SU-DHL-6 (cell line): ENCODE data around the gene NELL1.

Experiments used
- H2AFZ ChIP-seq: fragments of 200-600 bp; sonication (generic); 2 replicates; pipeline ENCODE4 v1.6.1; 2014; ENCODE audit warnings: low read depth, mild to moderate bottlenecking, moderate library complexity, mixed read lengths, antibody characterized with exemption, low read length; ENCODE audit not compliant: severe bottlenecking
- H3F3A ChIP-seq: fragments of 200-600 bp; shearing (Covaris generic); 2 replicates; pipeline ENCODE4 v1.6.0; 2016; ENCODE audit warnings: antibody characterized with exemption, mild to moderate bottlenecking; ENCODE audit not compliant: insufficient read depth
- H3K27ac ChIP-seq: fragments of 200-600 bp; sonication (generic); 2 replicates; pipeline ENCODE4 v1.5.1; 2016; ENCODE audit warnings: low read depth, mild to moderate bottlenecking, low read length, moderate library complexity, mixed read lengths
- H3K27me3 ChIP-seq: fragments of 200-600 bp; sonication (generic), shearing (Covaris generic); 2 replicates; pipeline ENCODE4 v1.6.0; 2014; ENCODE audit warnings: mild to moderate bottlenecking, low read length
- H3K36me3 ChIP-seq: fragments of 200-600 bp; sonication (generic); 2 replicates; pipeline ENCODE4 v1.6.1; 2014; ENCODE audit warnings: mild to moderate bottlenecking, low read length, mixed read lengths
- H3K4me2 ChIP-seq: fragments of 300-600, 200-600 bp; shearing (Covaris generic), sonication (generic); 2 replicates; pipeline ENCODE4 v1.6.0; 2014; ENCODE audit warnings: low read length, low read depth, mild to moderate bottlenecking; ENCODE audit not compliant: poor library complexity, severe bottlenecking
- H3K4me3 ChIP-seq: fragments of 200-600 bp; sonication (generic); 2 replicates; pipeline ENCODE4 v1.5.1; 2014; ENCODE audit warnings: antibody characterized with exemption, low read length, mild to moderate bottlenecking, mixed read lengths; ENCODE audit not compliant: insufficient read depth, poor library complexity, severe bottlenecking
- H3K79me2 ChIP-seq: fragments of 200-600 bp; sonication (generic); 2 replicates; pipeline ENCODE4 v1.6.1; 2014; ENCODE audit warnings: mild to moderate bottlenecking, low read length, moderate library complexity; ENCODE audit not compliant: insufficient read depth
- H3K9ac ChIP-seq: fragments of 200-600 bp; sonication (generic); 2 replicates; pipeline ENCODE4 v1.7.0; 2014; ENCODE audit warnings: mild to moderate bottlenecking, low read length
- H3K9me2 ChIP-seq: fragments of 200-600 bp; sonication (generic); replicated peaks from 2 replicates; pipeline ENCODE4 v1.6.1; 2014; ENCODE audit warnings: low read length; ENCODE audit not compliant: insufficient read depth
- H3K9me3 ChIP-seq: fragments of 200-600 bp; sonication (generic); 2 replicates; pipeline ENCODE4 v1.6.1; 2014; ENCODE audit warnings: low read length, mixed read lengths; ENCODE audit not compliant: insufficient read depth
- H4K20me1 ChIP-seq: fragments of 200-600 bp; sonication (generic); 2 replicates; pipeline ENCODE4 v1.6.1; 2014; ENCODE audit warnings: low read depth, mild to moderate bottlenecking, antibody characterized with exemption, low read length, moderate library complexity, mixed read lengths
- CTCF ChIP-seq: fragments of 200-600 bp; sonication (generic); IDR thresholded peaks from one replicate; pipeline ENCODE4 v1.5.1; 2017; ENCODE audit warnings: antibody characterized with exemption, mild to moderate bottlenecking, low read length, moderate library complexity; ENCODE audit not compliant: insufficient read depth, poor library complexity, severe bottlenecking
- EZH2phosphoT487 ChIP-seq: fragments of 200-600 bp; sonication (generic), shearing (Covaris generic); conservative IDR thresholded peaks from 2 replicates; pipeline ENCODE4 v1.6.1; 2018; ENCODE audit warnings: mild to moderate bottlenecking, antibody characterized with exemption, low read length, moderate library complexity, mixed read lengths

NELL1 gene

DNA sequence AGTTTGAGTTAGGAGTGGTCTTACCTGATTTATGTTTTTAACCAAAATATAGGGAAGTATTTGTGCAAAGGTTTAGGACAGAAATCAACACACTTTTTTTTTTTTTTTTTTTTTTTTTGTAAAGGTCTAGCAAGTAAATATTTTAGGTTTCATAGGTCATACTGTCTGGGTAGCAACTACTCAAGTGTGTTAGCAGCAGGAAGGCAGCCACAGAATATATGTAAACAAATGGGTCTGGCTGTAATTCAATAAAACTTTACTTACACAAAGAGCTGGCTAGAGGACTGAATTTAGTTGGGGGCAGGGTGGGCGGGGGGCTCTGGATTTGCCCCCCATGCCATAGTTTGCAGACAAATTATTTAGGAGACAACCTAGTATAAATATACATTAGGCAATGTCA, 510.4 kb downstream of the NELL1 start:
- Histone ChIP-seq H3K36me3 (no peaks in the 10 kb centered on the region), H3K27me3 (no peaks in the 10 kb centered on the region), H3K9me3 (no peaks in the 10 kb centered on the region), H3K9ac (no peak overlapping the region), H3K9me2 (no peaks in the 10 kb centered on the region), H3K27ac (no peak overlapping the region), H4K20me1 (no peaks in the 10 kb centered on the region), H3K4me3 (no peak overlapping the region), H3K79me2 (no peaks in the 10 kb centered on the region), H3K4me2 (no peak overlapping the region), H3F3A (no peaks in the 10 kb centered on the region), H2AFZ (no peak overlapping the region)
- TF ChIP-seq EZH2phosphoT487 = no peak
- no peak for TF ChIP-seq CTCF

DNA sequence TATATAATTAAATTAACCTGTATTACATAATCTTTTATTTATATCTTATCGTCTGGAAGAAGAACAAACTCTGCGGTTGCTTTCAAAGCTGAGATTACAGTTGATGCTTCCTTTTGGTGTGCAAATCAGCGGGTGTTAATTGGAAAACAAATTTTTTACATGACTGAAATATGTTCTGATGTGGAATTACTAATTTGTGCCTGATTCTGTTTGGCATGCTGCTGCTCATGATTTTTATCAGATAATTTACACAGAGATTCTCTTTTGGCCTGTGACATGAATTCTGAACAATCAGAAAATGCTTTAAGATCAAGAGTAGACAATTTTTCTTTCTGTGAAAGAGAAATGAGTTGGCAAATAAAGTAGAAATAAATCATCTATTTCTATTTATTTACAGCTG, 510.8 kb downstream of the NELL1 start:
- Histone ChIP-seq H3K9ac (no peak overlapping the region), H4K20me1 (no peaks in the 10 kb centered on the region), H3K4me3 (no peak overlapping the region), H3K9me3 (no peaks in the 10 kb centered on the region), H3K36me3 (no peaks in the 10 kb centered on the region), H3K4me2 (no peak overlapping the region), H3K9me2 (no peaks in the 10 kb centered on the region), H3K27ac (no peak overlapping the region), H3F3A (no peaks in the 10 kb centered on the region), H3K27me3 (no peaks in the 10 kb centered on the region), H2AFZ (no peak overlapping the region), H3K79me2 (no peaks in the 10 kb centered on the region)
- TF ChIP-seq EZH2phosphoT487 (no peak), CTCF (no peak)

GRCh38 chr11:21185959-21186358, 516.6 kb downstream of the NELL1 start:
- H3K79me2 ChIP-seq = no peaks in the 10 kb centered on the region
- no peak overlapping the region for H3K4me3 ChIP-seq
- H3K9me2 ChIP-seq = no peaks in the 10 kb centered on the region
- no peak overlapping the region for H3K9ac ChIP-seq
- TF ChIP-seq EZH2phosphoT487 = no peak
- TF ChIP-seq CTCF = no peak
- H4K20me1 ChIP-seq = no peaks in the 10 kb centered on the region
- no peaks in the 10 kb centered on the region for H3K27me3 ChIP-seq
- no peak overlapping the region for H2AFZ ChIP-seq
- H3F3A ChIP-seq = no peaks in the 10 kb centered on the region
- no peak overlapping the region for H3K27ac ChIP-seq
- H3K4me2 ChIP-seq = no peak overlapping the region
- H3K36me3 ChIP-seq = no peaks in the 10 kb centered on the region
- no peaks in the 10 kb centered on the region for H3K9me3 ChIP-seq

GRCh38 chr11:21190181-21190580, 520.8 kb downstream of the NELL1 start:
- H3K36me3 ChIP-seq = no peaks in the 10 kb centered on the region
- TF ChIP-seq CTCF (no peak), EZH2phosphoT487 (no peak)
- no peak overlapping the region for H3K4me2 ChIP-seq
- H3K79me2 ChIP-seq = no peaks in the 10 kb centered on the region
- H3K9me2 ChIP-seq = no peaks in the 10 kb centered on the region
- no peaks in the 10 kb centered on the region for H3F3A ChIP-seq
- no peaks in the 10 kb centered on the region for H3K9me3 ChIP-seq
- H2AFZ ChIP-seq = no peak overlapping the region
- no peak overlapping the region for H3K4me3 ChIP-seq
- no peak overlapping the region for H3K27ac ChIP-seq
- H3K9ac ChIP-seq = no peak overlapping the region
- no peaks in the 10 kb centered on the region for H3K27me3 ChIP-seq
- H4K20me1 ChIP-seq = no peaks in the 10 kb centered on the region; the same call in 1 of the 2 replicates
